ENCODE data around the gene IREB2.
"Not testable (repeated sequence)": the region's sequence is repeated elsewhere in the genome, so short reads cannot be mapped to it uniquely, and the experiment has no call there.

Gene IREB2

DNA sequence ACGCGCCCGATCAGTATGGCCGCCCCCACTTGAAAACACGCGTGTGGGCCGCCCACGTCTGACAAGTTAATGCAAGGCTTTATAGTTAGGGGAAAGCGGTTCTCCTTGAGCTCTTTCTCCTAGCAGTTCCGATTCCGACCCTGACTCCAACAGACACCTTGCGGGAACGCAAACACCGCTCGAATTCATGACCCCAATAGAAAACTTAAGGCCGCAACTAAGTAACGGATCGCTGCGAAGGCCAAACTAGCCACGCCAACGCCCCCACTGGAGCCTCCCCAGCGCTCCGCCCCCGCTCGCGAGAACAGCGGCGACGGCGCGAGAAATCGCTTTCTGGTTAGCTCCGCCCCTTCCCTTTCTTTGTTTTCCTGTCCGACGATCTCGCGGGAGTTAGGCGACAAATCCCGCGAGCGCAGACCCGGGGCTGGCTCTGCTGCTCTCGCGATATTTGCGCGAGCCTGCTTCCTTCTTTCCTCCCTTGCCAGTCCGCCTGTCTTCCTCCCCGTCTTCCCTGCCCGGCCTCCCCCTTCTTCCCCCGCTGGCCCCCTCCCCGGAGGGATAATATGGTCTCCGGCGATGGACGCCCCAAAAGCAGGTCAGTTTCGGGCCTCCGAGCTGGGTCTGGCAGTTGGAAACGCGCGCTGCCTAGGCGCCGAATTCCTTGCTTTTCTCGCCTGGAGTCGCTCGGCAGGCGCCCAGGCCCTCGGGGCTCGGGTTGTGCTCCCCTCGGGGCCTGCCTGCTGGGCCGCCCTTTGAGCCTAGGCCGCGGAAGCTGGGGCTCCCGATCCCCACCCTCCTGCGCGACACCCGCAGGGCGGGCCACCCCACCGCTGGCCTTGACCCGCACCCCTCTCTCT, at the start of gene IREB2:
Gene IREB2 (plus strand): TSS at position 455 of the 857 bp plus-strand sequence. CDS start 122 bp downstream, at position 577.
- peak; percentile 92 to 98 for DNase-seq (ENCODE audit: low read depth in 1 of 2, low spot score in 1 of 2)

DNA sequence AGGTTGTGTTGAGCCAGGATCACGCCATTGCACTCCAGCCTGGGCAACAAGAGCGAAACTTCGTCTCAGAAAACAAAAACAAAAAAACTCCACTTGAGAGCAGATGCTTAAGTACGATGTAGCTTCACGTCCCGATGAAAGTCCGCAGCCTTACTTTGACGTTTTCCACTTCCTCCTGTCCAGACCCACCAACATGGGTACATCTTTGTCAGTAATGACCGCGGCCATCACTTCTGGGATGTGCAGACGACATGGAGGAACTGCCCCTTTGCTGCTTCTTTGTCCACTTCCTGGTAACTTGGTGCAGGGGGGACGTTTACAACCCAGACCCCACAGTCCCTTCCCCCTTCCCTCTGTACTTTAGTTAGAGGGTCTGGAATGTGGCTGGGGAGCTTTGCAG, 49.2 kb upstream of the IREB2 start:
- DNase-seq (ENCODE audit: low read depth in 1 of 2, low spot score in 1 of 2): no peak

GRCh38 chr15:78389322-78389721, 48.7 kb upstream of the IREB2 start:
- no peak for DNase-seq (ENCODE audit: low read depth in 1 of 2, low spot score in 1 of 2)

- no peak for DNase-seq (ENCODE audit: low read depth in 1 of 2, low spot score in 1 of 2)
Measured at GRCh38 chr15:78389738-78390137, 48.3 kb upstream of the IREB2 start.

DNA sequence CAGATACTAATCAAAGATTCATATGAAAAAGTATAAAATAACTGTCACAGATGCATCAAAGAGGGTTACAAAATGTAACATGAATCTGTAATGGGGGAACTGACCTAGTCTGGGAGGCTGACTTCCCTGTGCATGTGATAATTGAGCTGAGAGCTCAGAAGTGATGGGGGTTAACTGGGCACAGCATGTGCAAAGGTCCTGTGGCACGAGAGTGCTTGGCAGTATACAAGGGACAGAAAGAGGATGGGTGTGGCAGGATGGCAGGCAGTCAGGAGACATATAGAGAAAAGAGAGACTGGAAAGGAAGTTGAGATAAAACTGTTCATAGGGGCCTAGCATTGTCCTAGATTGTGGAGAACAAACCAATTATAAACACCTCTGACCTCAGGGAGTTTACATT, 47.8 kb upstream of the IREB2 start:
- no peak for DNase-seq (ENCODE audit: low read depth in 1 of 2, low spot score in 1 of 2)

GRCh38 chr15:78390826-78391225, 47.2 kb upstream of the IREB2 start:
- no peak for DNase-seq (ENCODE audit: low read depth in 1 of 2, low spot score in 1 of 2)

DNA sequence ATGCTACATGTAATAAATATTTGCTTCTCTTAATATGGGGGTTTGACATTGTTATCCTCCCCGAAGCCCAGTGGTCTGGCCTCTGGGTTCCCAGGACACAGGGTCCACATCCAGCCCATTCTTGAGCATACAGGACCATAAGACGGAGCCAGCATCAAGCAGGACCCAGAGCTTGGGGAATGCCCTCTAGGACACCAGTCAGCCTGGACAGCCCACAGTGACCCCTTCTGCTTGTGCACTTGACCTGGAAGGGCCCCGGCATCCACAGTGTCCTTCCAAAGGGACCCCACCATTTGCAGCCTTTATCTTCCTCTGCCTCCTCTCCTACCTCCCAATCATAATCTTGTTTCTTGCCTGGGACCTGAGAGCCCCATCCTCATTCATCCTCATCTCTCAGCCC, 46.2 kb upstream of the IREB2 start:
- no peak for DNase-seq (ENCODE audit: low read depth in 1 of 2, low spot score in 1 of 2)

- no peak for DNase-seq (ENCODE audit: low read depth in 1 of 2, low spot score in 1 of 2)
Measured at GRCh38 chr15:78392430-78392829, 45.6 kb upstream of the IREB2 start.

DNA sequence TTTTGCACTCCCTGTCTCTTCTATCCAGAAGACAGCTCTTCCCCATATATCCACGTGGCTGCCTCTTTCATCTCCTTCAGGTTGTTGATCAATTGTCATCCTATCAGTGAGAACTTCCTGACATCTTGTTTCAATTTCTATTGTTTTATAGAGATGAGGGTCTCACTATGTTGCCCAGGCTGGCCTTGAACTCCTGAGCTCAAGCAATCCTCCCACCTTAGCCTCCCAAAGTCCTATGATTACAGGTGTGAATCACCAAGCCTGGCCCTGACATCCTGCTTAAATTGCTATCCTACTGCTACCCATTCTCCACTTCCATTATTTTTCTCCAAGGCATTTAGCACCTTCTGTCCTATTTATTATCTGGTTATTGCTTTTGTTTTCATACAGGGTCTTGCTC, 44.9 kb upstream of the IREB2 start:
- no peak for DNase-seq (ENCODE audit: low read depth in 1 of 2, low spot score in 1 of 2)

DNA sequence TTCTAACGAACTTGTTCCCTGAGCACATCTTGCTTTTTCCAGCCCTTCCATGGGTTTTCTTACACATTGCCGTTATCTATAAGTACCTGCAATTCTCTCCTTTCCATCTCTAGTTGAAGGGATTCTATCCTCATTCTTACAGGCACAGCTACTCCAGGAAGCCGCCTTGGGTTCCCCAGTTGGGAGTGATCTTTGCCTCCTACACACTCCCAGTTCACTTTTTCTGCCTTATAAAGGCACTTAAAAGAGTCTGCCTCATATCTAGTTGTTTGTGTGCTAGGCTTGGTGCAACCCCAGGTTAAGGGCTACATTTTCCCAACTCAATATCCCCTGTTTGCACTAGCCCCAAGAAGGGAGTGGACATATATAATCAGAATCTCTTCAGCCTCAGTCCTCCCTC, 44.0 kb upstream of the IREB2 start:
- DNase-seq (ENCODE audit: low read depth in 1 of 2, low spot score in 1 of 2): no peak

- DNase-seq (ENCODE audit: low read depth in 1 of 2, low spot score in 1 of 2): no peak
Measured at GRCh38 chr15:78394981-78395616, 42.9 kb upstream of the IREB2 start.

- no peak for DNase-seq (ENCODE audit: low read depth in 1 of 2, low spot score in 1 of 2)
Measured at GRCh38 chr15:78396186-78396814, 41.7 kb upstream of the IREB2 start.

GRCh38 chr15:78396976-78397375, 41.0 kb upstream of the IREB2 start:
- DNase-seq (ENCODE audit: low read depth in 1 of 2, low spot score in 1 of 2): no peak

DNA sequence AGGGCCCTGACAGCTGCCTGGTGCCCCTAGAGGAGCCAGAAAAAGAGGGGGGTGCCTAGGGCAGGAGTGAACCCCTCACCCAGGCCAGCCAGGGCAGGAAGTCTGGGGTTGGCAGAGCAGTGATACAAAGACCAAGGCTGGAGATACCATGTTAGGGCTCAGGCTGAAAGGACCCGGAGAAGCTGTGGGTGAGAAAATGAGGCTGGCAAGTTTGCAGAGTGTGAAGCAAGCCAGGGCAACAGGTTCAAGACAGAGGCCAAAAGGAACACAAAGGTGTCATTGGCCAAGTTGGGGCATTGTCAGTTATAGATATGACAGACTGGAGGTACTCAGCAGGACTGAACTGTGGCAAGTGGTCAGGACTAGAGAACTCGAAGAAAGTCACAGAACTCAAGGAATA, 40.6 kb upstream of the IREB2 start:
- no peak for DNase-seq (ENCODE audit: low read depth in 1 of 2, low spot score in 1 of 2)

DNA sequence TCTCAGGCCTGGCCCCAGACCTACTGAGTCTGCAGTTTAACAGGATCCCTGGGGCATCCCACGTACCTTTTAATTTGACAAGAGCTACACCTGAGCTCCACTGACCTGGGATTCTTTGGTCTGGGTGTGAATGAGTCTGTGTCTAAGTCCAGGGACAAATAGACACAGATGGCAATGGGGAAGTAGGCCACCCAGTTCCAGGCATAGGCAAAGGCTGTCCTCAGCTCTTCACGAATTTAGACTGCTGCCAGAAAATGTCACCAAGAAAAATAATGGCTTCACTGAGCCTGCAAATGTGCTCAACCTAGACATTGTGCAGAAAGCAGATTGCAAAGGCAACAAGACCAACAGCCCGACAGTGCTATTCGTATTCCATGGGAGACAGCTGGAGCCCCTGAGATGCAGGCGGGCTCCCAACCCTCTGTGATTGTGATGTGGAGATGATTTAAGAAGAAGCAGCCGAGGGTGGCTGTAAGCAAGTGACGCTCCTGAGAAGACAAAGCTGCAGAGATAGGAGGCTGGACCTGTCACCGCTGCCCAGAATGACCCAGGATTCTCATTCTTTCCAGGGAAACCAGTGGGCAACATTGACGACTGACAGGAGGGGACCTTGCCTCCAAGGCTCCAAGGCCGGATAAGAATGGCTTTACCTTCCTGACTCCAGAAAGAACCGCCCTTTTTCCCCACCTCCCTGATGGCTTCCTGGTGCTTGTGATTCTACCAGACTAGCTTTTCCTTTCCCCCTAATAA, 39.8 kb upstream of the IREB2 start:
- DNase-seq (ENCODE audit: low read depth in 1 of 2, low spot score in 1 of 2): no peak

GRCh38 chr15:78399091-78399490, 38.9 kb upstream of the IREB2 start:
- DNase-seq (ENCODE audit: low read depth in 1 of 2, low spot score in 1 of 2): no peak

DNA sequence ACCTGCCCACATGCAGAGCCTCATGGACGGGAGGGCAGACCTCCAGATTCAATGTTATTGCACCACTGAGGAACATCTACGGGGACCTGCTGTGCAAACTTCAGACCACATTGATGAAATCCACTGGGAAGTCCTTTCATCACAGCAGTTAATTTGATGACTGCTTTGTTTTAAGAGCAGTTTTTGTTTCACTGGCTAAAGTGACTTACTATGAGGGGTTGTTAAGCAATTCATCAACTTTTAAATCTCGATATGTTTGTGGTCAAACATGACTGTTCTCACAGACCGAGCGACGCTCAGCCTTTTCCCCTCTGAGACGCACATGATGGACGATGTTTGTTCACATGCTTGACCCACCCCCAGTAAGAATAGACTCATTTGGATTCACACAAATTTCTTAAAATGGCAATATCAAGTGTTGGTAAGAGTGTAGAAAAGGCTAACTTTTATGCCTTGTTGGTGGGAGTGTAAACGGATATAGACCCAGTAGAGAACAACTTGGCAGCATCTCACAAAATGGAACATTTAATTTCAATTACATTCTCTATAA, 35.9 kb upstream of the IREB2 start:
- DNase-seq (ENCODE audit: low read depth in 1 of 2, low spot score in 1 of 2): no peak

GRCh38 chr15:78404125-78404524, 33.9 kb upstream of the IREB2 start:
- no peak for DNase-seq (ENCODE audit: low read depth in 1 of 2, low spot score in 1 of 2)

GRCh38 chr15:78404796-78405195, 33.2 kb upstream of the IREB2 start:
- not testable (repeated sequence) for DNase-seq (ENCODE audit: low read depth in 1 of 2, low spot score in 1 of 2)

DNA sequence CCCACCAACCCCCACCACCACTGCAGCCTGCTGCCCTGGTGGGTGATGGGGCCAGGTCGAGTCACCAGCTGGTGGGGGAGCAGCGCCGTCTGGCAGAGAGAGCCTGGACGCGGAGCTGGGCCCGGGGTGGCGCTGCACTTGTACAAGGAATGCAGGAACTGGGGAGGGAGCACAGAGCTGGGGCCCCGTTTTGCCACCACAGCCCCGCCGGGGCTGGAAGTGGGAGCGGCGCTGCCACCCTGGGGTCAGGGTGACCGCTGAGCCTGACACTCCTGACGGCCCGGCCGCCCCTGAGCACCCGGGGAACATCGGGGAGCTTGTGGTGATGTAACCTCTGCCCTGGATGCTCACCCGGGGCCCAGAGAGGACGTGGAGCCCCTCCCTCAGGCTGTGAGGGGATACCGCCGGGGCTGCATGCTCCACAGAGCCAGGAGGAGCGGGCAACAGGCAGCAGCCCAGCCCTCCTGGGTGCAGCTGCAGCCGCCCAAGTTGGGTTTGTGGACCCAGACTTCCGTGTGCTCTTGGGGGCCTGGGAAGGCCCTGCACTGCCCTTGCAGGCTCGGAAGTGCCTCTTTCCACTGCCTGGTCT, 32.6 kb upstream of the IREB2 start:
- no peak for DNase-seq (ENCODE audit: low read depth in 1 of 2, low spot score in 1 of 2)

Measured in activated CD4-positive, alpha-beta T cell treated with anti-CD3 and anti-CD28 coated beads, Interleukin-2, amount 50 U/mL, for 24 hours (primary cell).